NCI-H1417 (cell line): Measurements from ENCODE around the gene TINCR.
A peak's percentile ranks its signal among the peaks of the same experiment; 100 is the strongest.
"Not testable (repeated sequence)": the region's sequence is repeated elsewhere in the genome, so short reads cannot be mapped to it uniquely, and the experiment has no call there.

Experiments
- DNase-seq, 3 experiments: peaks; one replicate each; lab custom pipeline; 2025; lab: John Stamatoyannopoulos, UW

The TINCR gene

GRCh38 chr19:5559804-5560133 lies 8.0 kb downstream of the TINCR start:
- DNase-seq: peak in 2 of 3 experiments; percentile 80 to 83

- no peak for DNase-seq
These were observed 9.6 kb downstream of the TINCR start for GRCh38 chr19:5558101-5558621.

- no peak for DNase-seq
These were observed 10.1 kb downstream of the TINCR start for GRCh38 chr19:5557691-5558090.

GRCh38 chr19:5554828-5555227 lies 12.9 kb downstream of the TINCR start:
- DNase-seq: no peak

- DNase-seq: no peak
These were observed 13.9 kb downstream of the TINCR start for GRCh38 chr19:5553892-5554291.

GRCh38 chr19:5547881-5548280 lies 19.9 kb downstream of the TINCR start:
- DNase-seq: peak in 2 of 3 experiments; percentile 25 to 70

GRCh38 chr19:5545984-5546383 lies 21.8 kb downstream of the TINCR start:
- no peak for DNase-seq

GRCh38 chr19:5545051-5545450 lies 22.7 kb downstream of the TINCR start:
- DNase-seq: no peak

- DNase-seq: peak in 2 of 3 experiments; percentile 27 to 64
These were observed 25.1 kb downstream of the TINCR start for GRCh38 chr19:5542665-5543064.

- no peak for DNase-seq
These were observed 26.3 kb downstream of the TINCR start for GRCh38 chr19:5541456-5541855.

- DNase-seq: no peak
These were observed 27.5 kb downstream of the TINCR start for GRCh38 chr19:5540208-5540607.

- no peak for DNase-seq
These were observed 29.9 kb downstream of the TINCR start for GRCh38 chr19:5537870-5538269.

- not testable (repeated sequence) for DNase-seq
These were observed 30.7 kb downstream of the TINCR start for GRCh38 chr19:5536982-5537579.

- peak; percentile 22 to 93 (median 86) for DNase-seq
These were observed 31.3 kb downstream of the TINCR start for GRCh38 chr19:5536337-5536894.

GRCh38 chr19:5534787-5535586 lies 32.8 kb downstream of the TINCR start:
- peak in 1 of 3 experiments; percentile 21 for DNase-seq

- no peak for DNase-seq
These were observed 34.5 kb downstream of the TINCR start for GRCh38 chr19:5533257-5533656.

GRCh38 chr19:5530701-5531100 lies 37.1 kb downstream of the TINCR start:
- DNase-seq: no peak

- DNase-seq: no peak
These were observed 41.1 kb downstream of the TINCR start for GRCh38 chr19:5526691-5527090.

GRCh38 chr19:5524081-5524480 lies 43.7 kb downstream of the TINCR start:
- no peak for DNase-seq

- no peak for DNase-seq
These were observed 45.6 kb downstream of the TINCR start for GRCh38 chr19:5522106-5522505.

GRCh38 chr19:5520501-5520900 lies 47.3 kb downstream of the TINCR start:
- DNase-seq: no peak

GRCh38 chr19:5519076-5519475 lies 48.7 kb downstream of the TINCR start:
- DNase-seq: no peak

- no peak for DNase-seq
These were observed 52.0 kb downstream of the TINCR start for GRCh38 chr19:5515737-5516136.
